ENCODE measurements around the gene MSL1. TPM values are rescaled to one million over a fixed set of nuclear protein-coding genes. Genes with fewer than 3 reads are reported as not detected.
A peak's percentile ranks its signal among the peaks of the same experiment; 100 is the strongest.
"Not testable (repeated sequence)": the region's sequence is repeated elsewhere in the genome, so short reads cannot be mapped to it uniquely, and the experiment has no call there.

Gene MSL1
- total RNA-seq, 1 donor = 64.1 TPM

DNA sequence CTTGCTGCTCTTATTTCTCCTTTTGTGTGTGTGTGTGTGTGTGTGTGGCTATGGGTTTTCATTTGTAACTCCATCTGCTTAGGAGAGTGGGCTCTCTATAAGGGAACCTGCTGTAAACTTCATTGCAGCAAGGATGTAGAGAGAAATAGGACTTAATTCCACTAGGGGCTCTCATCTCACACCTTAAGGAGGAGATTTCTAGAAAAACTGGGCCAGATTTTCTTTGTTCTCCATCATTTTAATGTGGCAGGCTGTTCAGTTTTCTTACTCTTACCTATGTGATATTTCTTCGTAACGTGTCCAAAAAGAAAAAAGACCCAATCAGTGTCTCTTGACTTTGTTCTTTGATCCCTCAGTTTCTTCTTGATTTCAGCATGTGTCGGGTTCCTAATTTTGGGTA lies 14.0 kb downstream of the MSL1 start:
- no peak overlapping the region for H3K4me3 ChIP-seq (ENCODE audit: low read depth, low read length)
- TF ChIP-seq, protein P1, sequence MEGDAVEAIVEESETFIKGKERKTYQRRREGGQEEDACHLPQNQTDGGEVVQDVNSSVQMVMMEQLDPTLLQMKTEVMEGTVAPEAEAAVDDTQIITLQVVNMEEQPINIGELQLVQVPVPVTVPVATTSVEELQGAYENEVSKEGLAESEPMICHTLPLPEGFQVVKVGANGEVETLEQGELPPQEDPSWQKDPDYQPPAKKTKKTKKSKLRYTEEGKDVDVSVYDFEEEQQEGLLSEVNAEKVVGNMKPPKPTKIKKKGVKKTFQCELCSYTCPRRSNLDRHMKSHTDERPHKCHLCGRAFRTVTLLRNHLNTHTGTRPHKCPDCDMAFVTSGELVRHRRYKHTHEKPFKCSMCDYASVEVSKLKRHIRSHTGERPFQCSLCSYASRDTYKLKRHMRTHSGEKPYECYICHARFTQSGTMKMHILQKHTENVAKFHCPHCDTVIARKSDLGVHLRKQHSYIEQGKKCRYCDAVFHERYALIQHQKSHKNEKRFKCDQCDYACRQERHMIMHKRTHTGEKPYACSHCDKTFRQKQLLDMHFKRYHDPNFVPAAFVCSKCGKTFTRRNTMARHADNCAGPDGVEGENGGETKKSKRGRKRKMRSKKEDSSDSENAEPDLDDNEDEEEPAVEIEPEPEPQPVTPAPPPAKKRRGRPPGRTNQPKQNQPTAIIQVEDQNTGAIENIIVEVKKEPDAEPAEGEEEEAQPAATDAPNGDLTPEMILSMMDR (IDR thresholded peaks at IDR 0.05; ENCODE audit: insufficient read depth, low read length) = no peak
- no peak for DNase-seq (ENCODE audit: low read depth)

DNA sequence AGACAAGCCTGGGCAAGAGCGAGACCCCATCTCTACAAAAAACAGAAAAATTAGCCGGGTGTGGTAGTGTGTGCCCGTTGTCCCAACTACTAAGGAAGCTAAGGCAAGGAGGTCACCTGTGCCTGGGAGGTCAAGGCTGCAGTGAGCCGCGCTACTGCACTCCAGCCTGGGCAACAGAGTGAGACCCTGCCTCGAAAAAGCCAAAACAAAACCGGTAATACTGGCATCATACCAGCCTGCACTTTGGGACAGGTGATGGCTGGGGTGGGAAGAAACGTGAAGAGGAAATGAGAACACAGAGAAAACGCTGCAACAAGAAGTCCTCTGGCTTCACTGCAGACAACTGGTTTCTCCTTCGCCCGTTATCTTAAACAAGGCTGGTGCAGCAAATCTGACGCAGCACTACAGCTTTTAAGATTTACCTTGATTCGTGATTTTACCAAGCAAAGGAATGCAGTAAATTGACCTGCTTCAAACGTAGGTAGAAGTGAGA lies 17.8 kb downstream of the MSL1 start:
- no peak for DNase-seq (ENCODE audit: low read depth)
- peak overlapping the region; percentile 69 for H3K4me3 ChIP-seq (ENCODE audit: low read depth, low read length)
- TF ChIP-seq, protein P1 (IDR thresholded peaks at IDR 0.05; ENCODE audit: insufficient read depth, low read length) = no peak

- DNase-seq (ENCODE audit: low read depth); H3K4me3 ChIP-seq (ENCODE audit: low read depth, low read length): not testable (repeated sequence)
These were observed 21.4 kb downstream of the MSL1 start for GRCh38 chr17:40143166-40143565.

DNA sequence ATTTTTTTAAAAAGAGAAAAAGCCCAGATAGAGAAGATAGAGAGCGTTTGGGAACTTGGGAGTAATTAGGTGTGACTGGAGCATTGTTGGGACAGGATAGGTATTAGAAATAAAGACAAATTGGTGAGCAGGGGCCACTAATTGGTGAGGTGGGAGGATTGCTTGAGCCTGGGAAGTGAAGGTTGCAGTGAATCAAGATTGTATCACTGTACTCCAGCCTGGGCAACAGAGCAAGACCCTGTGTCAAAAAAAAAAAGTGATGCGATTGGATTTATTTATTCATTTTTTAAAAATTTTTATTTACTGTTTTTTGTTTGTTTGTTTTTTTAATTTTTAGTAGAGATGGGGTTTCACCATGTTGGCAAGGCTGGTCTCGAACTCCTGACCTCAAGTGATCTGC lies 23.7 kb downstream of the MSL1 start:
- DNase-seq (ENCODE audit: low read depth) = no peak
- H3K4me3 ChIP-seq (ENCODE audit: low read depth, low read length) = no peak overlapping the region
- TF ChIP-seq, protein P1 (IDR thresholded peaks at IDR 0.05; ENCODE audit: insufficient read depth, low read length) = no peak

DNA sequence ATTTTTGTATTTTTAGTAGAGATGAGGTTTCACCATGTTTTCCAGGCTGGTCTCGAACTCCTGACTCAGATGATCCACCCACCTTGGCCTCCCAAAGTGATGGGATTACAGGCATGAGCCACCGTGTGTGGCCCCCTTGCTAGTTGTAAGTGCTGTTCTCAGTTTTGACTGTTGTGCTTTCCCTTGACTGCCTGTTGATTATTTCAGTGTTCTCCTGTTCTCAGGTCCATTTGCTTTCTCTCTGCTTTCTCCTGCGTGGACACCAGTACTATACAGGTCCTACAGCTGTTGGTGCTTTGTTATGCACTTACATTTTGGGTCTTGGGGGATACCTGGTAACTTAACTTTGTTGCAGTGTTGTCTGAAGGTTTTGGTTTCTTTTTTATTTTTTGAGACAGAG lies 26.8 kb downstream of the MSL1 start:
- no peak overlapping the region for H3K4me3 ChIP-seq (ENCODE audit: low read depth, low read length)
- TF ChIP-seq, protein P1 (IDR thresholded peaks at IDR 0.05; ENCODE audit: insufficient read depth, low read length) = no peak
- no peak for DNase-seq (ENCODE audit: low read depth)

- no peak overlapping the region for H3K4me3 ChIP-seq (ENCODE audit: low read depth, low read length)
- no peak for DNase-seq (ENCODE audit: low read depth)
- TF ChIP-seq, protein P1 (IDR thresholded peaks at IDR 0.05; ENCODE audit: insufficient read depth, low read length) = no peak
These were observed 28.5 kb downstream of the MSL1 start for GRCh38 chr17:40150276-40150675.

GRCh38 chr17:40151414-40151963 lies 29.7 kb downstream of the MSL1 start:
- TF ChIP-seq, protein P1 (IDR thresholded peaks at IDR 0.05; ENCODE audit: insufficient read depth, low read length) = no peak
- H3K4me3 ChIP-seq (ENCODE audit: low read depth, low read length) = no peak overlapping the region

More at GRCh38 chr17:40151414-40151963, 29.7 kb downstream of the MSL1 start:
- no peak for DNase-seq (ENCODE audit: low read depth)
